PFSK-1 (cell line): ENCODE results near the gene ABI2.

ENCODE experiments used
- FOXP2 ChIP-seq: optimal IDR thresholded peaks from 2 replicates; pipeline ENCODE3; 2011; ENCODE audit warnings: borderline replicate concordance, control low read depth, inconsistent platforms; ENCODE audit not compliant: insufficient read depth; ENCODE audit errors: extremely low read length, extremely low read depth
- POLR2AphosphoS5 ChIP-seq: IDR thresholded peaks from 2 replicates; pipeline ENCODE4 v1.6.1; 2012; ENCODE audit warnings: low read depth, mild to moderate bottlenecking, control low read depth, low read length, moderate library complexity
- SIN3A ChIP-seq: IDR thresholded peaks from 2 replicates; pipeline ENCODE4 v1.6.1; 2012; ENCODE audit warnings: mild to moderate bottlenecking, low read length, moderate library complexity, borderline replicate concordance; ENCODE audit not compliant: insufficient read depth
- TAF1 ChIP-seq: IDR thresholded peaks from 2 replicates; pipeline ENCODE4 v1.6.1; 2012; ENCODE audit warnings: low read length, control low read depth, borderline replicate concordance; ENCODE audit not compliant: insufficient read depth
- TF ChIP-seq, protein P1 (sequence below), 2 experiments: IDR thresholded peaks; 2 replicates each; pipeline versions ENCODE4 v1.6.1 to v1.8.0; 2011 to 2012; ENCODE audit warnings: low read depth in 2 of 2, low read length in 2 of 2, control low read depth in 1 of 2, inconsistent platforms in 1 of 2, mild to moderate bottlenecking in 1 of 2, moderate library complexity in 1 of 2; ENCODE audit not compliant: insufficient read depth in 1 of 2

DNA sequence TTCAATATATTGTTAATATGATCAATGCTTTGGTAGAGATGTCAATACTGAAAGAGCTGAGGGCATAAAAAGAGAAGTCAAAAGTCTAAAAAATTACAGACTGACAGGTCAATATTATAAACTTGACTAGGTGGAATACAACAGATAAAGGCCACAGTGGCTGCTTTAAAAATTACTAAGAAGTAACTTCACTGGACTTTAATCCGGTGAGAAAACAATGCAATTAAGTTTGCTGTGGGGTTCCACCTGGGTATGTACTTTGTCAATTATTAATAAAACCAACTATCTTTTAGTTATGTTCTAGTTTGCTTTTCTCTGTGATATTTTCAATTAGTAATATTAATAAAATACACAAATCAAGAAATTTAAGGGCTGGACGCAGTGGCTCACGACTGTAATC, 162.2 kb downstream of the ABI2 start:
- TF ChIP-seq, protein P1, sequence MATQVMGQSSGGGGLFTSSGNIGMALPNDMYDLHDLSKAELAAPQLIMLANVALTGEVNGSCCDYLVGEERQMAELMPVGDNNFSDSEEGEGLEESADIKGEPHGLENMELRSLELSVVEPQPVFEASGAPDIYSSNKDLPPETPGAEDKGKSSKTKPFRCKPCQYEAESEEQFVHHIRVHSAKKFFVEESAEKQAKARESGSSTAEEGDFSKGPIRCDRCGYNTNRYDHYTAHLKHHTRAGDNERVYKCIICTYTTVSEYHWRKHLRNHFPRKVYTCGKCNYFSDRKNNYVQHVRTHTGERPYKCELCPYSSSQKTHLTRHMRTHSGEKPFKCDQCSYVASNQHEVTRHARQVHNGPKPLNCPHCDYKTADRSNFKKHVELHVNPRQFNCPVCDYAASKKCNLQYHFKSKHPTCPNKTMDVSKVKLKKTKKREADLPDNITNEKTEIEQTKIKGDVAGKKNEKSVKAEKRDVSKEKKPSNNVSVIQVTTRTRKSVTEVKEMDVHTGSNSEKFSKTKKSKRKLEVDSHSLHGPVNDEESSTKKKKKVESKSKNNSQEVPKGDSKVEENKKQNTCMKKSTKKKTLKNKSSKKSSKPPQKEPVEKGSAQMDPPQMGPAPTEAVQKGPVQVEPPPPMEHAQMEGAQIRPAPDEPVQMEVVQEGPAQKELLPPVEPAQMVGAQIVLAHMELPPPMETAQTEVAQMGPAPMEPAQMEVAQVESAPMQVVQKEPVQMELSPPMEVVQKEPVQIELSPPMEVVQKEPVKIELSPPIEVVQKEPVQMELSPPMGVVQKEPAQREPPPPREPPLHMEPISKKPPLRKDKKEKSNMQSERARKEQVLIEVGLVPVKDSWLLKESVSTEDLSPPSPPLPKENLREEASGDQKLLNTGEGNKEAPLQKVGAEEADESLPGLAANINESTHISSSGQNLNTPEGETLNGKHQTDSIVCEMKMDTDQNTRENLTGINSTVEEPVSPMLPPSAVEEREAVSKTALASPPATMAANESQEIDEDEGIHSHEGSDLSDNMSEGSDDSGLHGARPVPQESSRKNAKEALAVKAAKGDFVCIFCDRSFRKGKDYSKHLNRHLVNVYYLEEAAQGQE (IDR thresholded peaks at IDR 0.05; ENCODE audit: insufficient read depth in 1 of 2, low read depth in 2 of 2, low read length in 2 of 2), result no peak
- TF ChIP-seq POLR2AphosphoS5 (no peak), TAF1 (no peak), SIN3A (no peak), FOXP2 (no peak)
